GM12878 (cell line): Measurements from ENCODE around the gene ABCC4. TPM values are rescaled to one million over a fixed set of nuclear protein-coding genes. Genes with fewer than 3 reads are reported as not detected.
A peak's percentile ranks its signal among the peaks of the same experiment; 100 is the strongest.

Experiments
- ATAC-seq: fragments of 200-7000 bp; cut with Tn5 transposase; 3 replicates; pipeline ENCODE4 v1.9.1; 2020; ENCODE audit warnings: mild to moderate bottlenecking, moderate library complexity
- BruUV-seq: library from RNA; stranded (reverse); fragments of 400-500 nt; replicated peaks from 2 replicates; lab custom pipeline; 2021; lab: Mats Ljungman, UMichigan
- CTCF ChIA-PET: fragments of 300-600 bp; sonication (Branson Sonifier 250); formaldehyde crosslinking; extraction: SDS; loops from one replicate; lab custom pipeline; 2021; ENCODE audit warnings: inconsistent platforms; lab: Yijun Ruan, JAX
- POLR2A ChIA-PET: fragments of 350-600 bp; formaldehyde crosslinking; extraction: SDS; loops from one replicate; lab custom pipeline; 2021; ENCODE audit warnings: inconsistent platforms; lab: Charles Lee
- RAD21 ChIA-PET: fragments of 300-600 bp; sonication (Branson Sonifier 250); formaldehyde crosslinking; loops from one replicate; lab custom pipeline; 2023; ENCODE audit warnings: antibody characterized with exemption; ENCODE audit not compliant: unreplicated experiment; lab: Charles Lee
- SMC1A ChIA-PET: fragments of 300-600 bp; sonication (Branson Sonifier 250); formaldehyde crosslinking; loops from one replicate; lab custom pipeline; 2023; ENCODE audit not compliant: unreplicated experiment, uncharacterized antibody; lab: Charles Lee
- DNase-seq: peaks from one replicate; pipeline ENCODE4 v3.0.0-alpha.2; 2011; ENCODE audit warnings: low read depth, low spot score
- FAIRE-seq: peaks from 3 replicates; lab custom pipeline; 2011; peaks lifted over from hg19 to GRCh38; lab: Jason Lieb, UNC
- H2AFZ ChIP-seq: 2 replicates; pipeline ENCODE4 v1.6.0; 2011; ENCODE audit warnings: low read depth, low read length, control low read depth; ENCODE audit not compliant: control insufficient read depth
- H3K27ac ChIP-seq: 2 replicates; pipeline ENCODE4 v1.5.1; 2011; ENCODE audit warnings: control low read depth; ENCODE audit not compliant: control insufficient read depth, insufficient read depth
- H3K27me3 ChIP-seq, 2 experiments: replicated peaks in 1 of 2; 2 replicates each; pipeline versions ENCODE4 v1.6.0 to v1.6.1; 2011; ENCODE audit warnings: low read length in 1 of 2; ENCODE audit not compliant: control insufficient read depth in 2 of 2, insufficient read depth in 2 of 2
- H3K36me3 ChIP-seq, 2 experiments: 2 replicates each; pipeline ENCODE4 v1.5.1; 2011; ENCODE audit warnings: low read length in 1 of 2; ENCODE audit not compliant: control insufficient read depth in 2 of 2, insufficient read depth in 2 of 2
- H3K4me1 ChIP-seq: 2 replicates; pipeline ENCODE4 v1.6.1; 2011; ENCODE audit warnings: mild to moderate bottlenecking, low read length, moderate library complexity, mixed read lengths; ENCODE audit not compliant: control insufficient read depth, insufficient read depth
- H3K4me2 ChIP-seq: 2 replicates; pipeline ENCODE4 v1.6.0; 2011; ENCODE audit warnings: control low read depth; ENCODE audit not compliant: control insufficient read depth, insufficient read depth
- H3K4me3 ChIP-seq: fragments of 200-600 bp; sonication (generic); 2 replicates; pipeline ENCODE4 v1.5.1; 2016
- H3K79me2 ChIP-seq: 2 replicates; pipeline ENCODE4 v1.6.0; 2011; ENCODE audit warnings: low read length; ENCODE audit not compliant: control insufficient read depth, insufficient read depth
- H3K9ac ChIP-seq: 2 replicates; pipeline ENCODE4 v1.8.0; 2011; ENCODE audit warnings: low read length, control low read depth, mixed read lengths; ENCODE audit not compliant: control insufficient read depth, insufficient read depth
- H3K9me3 ChIP-seq: replicated peaks from 3 replicates; pipeline ENCODE4 v1.5.1; 2011; ENCODE audit warnings: mild to moderate bottlenecking, low read length; ENCODE audit not compliant: control insufficient read depth, insufficient read depth
- H4K20me1 ChIP-seq: 2 replicates; pipeline ENCODE4 v1.6.0; 2011; ENCODE audit not compliant: control insufficient read depth, insufficient read depth
- IRF4 ChIP-seq: IDR thresholded peaks from 2 replicates; pipeline ENCODE4 v1.6.1; 2011; ENCODE audit warnings: low read depth, low read length
- MEF2A ChIP-seq: IDR thresholded peaks from 2 replicates; pipeline ENCODE4 v1.6.1; 2011; ENCODE audit warnings: low read depth, mild to moderate bottlenecking, low read length, moderate library complexity; ENCODE audit not compliant: insufficient read depth
- MEF2B ChIP-seq: fragments of 450-650 bp; IDR thresholded peaks from 2 replicates; pipeline ENCODE4 v1.6.1; 2018; ENCODE audit warnings: mild to moderate bottlenecking, moderate library complexity; ENCODE audit not compliant: partially characterized antibody, poor library complexity, severe bottlenecking
- MTA2 ChIP-seq: fragments of 450-650 bp; IDR thresholded peaks from 2 replicates; pipeline ENCODE4 v1.6.1; 2016; ENCODE audit warnings: low read depth, mild to moderate bottlenecking, moderate library complexity
- MTA3 ChIP-seq: IDR thresholded peaks from 2 replicates; pipeline ENCODE4 v1.6.1; 2012; ENCODE audit warnings: low read length, inconsistent platforms, borderline replicate concordance
- NFIC ChIP-seq: IDR thresholded peaks from 2 replicates; pipeline ENCODE4 v1.6.1; 2012; ENCODE audit warnings: low read depth, mild to moderate bottlenecking, inconsistent platforms, low read length, moderate library complexity
- POU2F2 ChIP-seq: IDR thresholded peaks from 3 replicates; pipeline ENCODE4 v1.6.1; 2011; ENCODE audit warnings: low read depth, mild to moderate bottlenecking, low read length, borderline replicate concordance
- TBL1XR1 ChIP-seq: IDR thresholded peaks from 2 replicates; pipeline ENCODE4 v1.6.1; 2012; ENCODE audit warnings: low read depth, low read length, improper control_type of control experiment
- ZNF274 ChIP-seq: IDR thresholded peaks from one replicate; pipeline ENCODE4 v1.8.0; 2011; ENCODE audit not compliant: insufficient read length, insufficient read depth
- ZNF384 ChIP-seq: IDR thresholded peaks from 2 replicates; pipeline ENCODE4 v1.6.1; 2012; ENCODE audit warnings: low read depth, mild to moderate bottlenecking, low read length, improper control_type of control experiment, borderline replicate concordance
- ZZZ3 ChIP-seq: IDR thresholded peaks from 2 replicates; pipeline ENCODE4 v1.6.1; 2011; ENCODE audit warnings: low read depth; ENCODE audit not compliant: control insufficient read depth, insufficient read length
- WGBS: methylation state at CpG from one replicate; pipeline ENCODE4 v1.1.6; 2016; ENCODE audit warnings: low lambda C conversion rate; ENCODE audit not compliant: insufficient replicate concordance, insufficient coverage; ENCODE audit errors: missing lambda C conversion rate; 5-methylcytosine and 5-hydroxymethylcytosine counted together
- in situ Hi-C: fragments of 300-500 bp; cut with MboI; formaldehyde crosslinking; loops from 9 replicates; pipeline ENCODE4 v1.14.3; 2018; ENCODE audit warnings: mixed read lengths
- intact Hi-C: fragments of 100-400 bp; cut with micrococcal nuclease; formaldehyde crosslinking; loops from one replicate; pipeline ENCODE4 v1.14.2; 2022; ENCODE audit not compliant: unreplicated experiment
- polyA plus RNA-seq, 11 experiments: library from polyadenylated mRNA; depleted of rRNA in 4 of 11; unstranded in 6 of 11; stranded (reverse) in 5 of 11; fragments of >200 nt; fragmentation: Nextera tagmentation in 4 of 11; fragmentation: Illumina TruSeq in 1 of 11; extraction: Ambion mirVana in 4 of 11; extraction: Trizol in 1 of 11; gene quantifications; 1 replicate in 1 of 11; 2 replicates in 10 of 11; pipeline versions ENCODE4 v1.2.1 to v1.2.3, GENCODE V29; 2011 to 2016; ENCODE audit warnings: inconsistent platforms in 2 of 11, missing spikeins in 2 of 11, low read depth in 1 of 11
- total RNA-seq, 4 experiments: library from RNA; depleted of rRNA in 3 of 4; stranded (reverse); fragments of >200 nt in 3 of 4; fragmentation: Illumina TruSeq in 1 of 4; extraction: Trizol in 1 of 4; gene quantifications; 2 replicates each; pipeline versions ENCODE4 v1.2.1 to v1.2.3, GENCODE V29; 2013 to 2021
- TF ChIP-seq, protein P1 (sequence below): fragments of 450-650 bp; formaldehyde crosslinking; IDR thresholded peaks from 2 replicates; pipeline ENCODE4 v1.4.0; 2022; ENCODE audit warnings: mild to moderate bottlenecking, moderate library complexity

The ABCC4 gene
- total and polyA plus RNA-seq, 10 of the 15 experiments (the other 5 are each of a cell fraction or from before 2014, with no cell fraction given) = 7.2 to 44.4 (median 24.1) TPM

DNA sequence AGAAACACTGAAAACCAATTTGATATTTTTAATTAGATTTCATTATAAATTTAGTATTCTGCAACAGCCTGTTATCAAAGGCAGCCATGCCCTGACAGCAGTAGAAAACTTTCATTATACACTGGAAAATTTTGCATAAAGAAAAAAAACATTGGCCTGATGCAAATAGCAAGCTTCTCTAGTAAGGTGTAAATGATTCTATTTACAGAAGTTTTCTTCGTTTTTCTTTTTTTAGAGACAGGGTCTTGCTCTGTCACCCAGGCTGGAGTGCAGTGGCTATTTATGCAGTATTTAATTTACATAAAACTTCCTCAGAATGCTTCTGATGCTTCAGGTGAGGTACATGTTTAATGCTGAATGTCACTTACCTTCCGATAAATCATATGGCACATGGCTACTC is 67.0 kb downstream of the ABCC4 start:
- SMC1A ChIA-PET = interaction anchor here (0.6 to 3.0 kb wide), 9 partner anchors 8 to 286 kb away, joined by 3 to 21 read pairs (median 4); no protein-coding TSS in a partner anchor
- WGBS = 0% methylated on average over 2 of the region's 2 CpGs
- H3K27me3 ChIP-seq = no peaks in the 10 kb centered on the region
- H3K36me3 ChIP-seq = peaks cover 3 to 21% of the 10 kb centered on the region in 2 experiments; a peak in 3 of 4 replicates
- H3K79me2 ChIP-seq = peaks cover 24% of the 10 kb centered on the region
- H3K27ac ChIP-seq = peak overlapping the region; percentile 49; the same call in 1 of the 2 replicates
- H3K9me3 ChIP-seq = no peaks in the 10 kb centered on the region
- FAIRE-seq = peak; percentile 68
- peaks cover 29% of the 10 kb centered on the region for H3K4me1 ChIP-seq
- CTCF ChIA-PET = interaction anchor here (0.8 to 2.0 kb wide), 2 partner anchors 8 to 44 kb away, joined by 3 to 10 read pairs; no protein-coding TSS in a partner anchor
- H4K20me1 ChIP-seq = no peaks in the 10 kb centered on the region
- POLR2A ChIA-PET = interaction anchor here (1.2 kb wide), 1 partner anchor 64 kb away, joined by 3 read pairs; no protein-coding TSS in a partner anchor
- no peak overlapping the region for H2AFZ ChIP-seq
- peak overlapping the region; percentile 43; the same call in 1 of the 2 replicates for H3K4me3 ChIP-seq
- no TSS peak for BruUV-seq
- TF ChIP-seq TBL1XR1 = 0 out of 2 replicates have a peak, but pooled peaks have one; percentile 37
- TF ChIP-seq, protein P1, sequence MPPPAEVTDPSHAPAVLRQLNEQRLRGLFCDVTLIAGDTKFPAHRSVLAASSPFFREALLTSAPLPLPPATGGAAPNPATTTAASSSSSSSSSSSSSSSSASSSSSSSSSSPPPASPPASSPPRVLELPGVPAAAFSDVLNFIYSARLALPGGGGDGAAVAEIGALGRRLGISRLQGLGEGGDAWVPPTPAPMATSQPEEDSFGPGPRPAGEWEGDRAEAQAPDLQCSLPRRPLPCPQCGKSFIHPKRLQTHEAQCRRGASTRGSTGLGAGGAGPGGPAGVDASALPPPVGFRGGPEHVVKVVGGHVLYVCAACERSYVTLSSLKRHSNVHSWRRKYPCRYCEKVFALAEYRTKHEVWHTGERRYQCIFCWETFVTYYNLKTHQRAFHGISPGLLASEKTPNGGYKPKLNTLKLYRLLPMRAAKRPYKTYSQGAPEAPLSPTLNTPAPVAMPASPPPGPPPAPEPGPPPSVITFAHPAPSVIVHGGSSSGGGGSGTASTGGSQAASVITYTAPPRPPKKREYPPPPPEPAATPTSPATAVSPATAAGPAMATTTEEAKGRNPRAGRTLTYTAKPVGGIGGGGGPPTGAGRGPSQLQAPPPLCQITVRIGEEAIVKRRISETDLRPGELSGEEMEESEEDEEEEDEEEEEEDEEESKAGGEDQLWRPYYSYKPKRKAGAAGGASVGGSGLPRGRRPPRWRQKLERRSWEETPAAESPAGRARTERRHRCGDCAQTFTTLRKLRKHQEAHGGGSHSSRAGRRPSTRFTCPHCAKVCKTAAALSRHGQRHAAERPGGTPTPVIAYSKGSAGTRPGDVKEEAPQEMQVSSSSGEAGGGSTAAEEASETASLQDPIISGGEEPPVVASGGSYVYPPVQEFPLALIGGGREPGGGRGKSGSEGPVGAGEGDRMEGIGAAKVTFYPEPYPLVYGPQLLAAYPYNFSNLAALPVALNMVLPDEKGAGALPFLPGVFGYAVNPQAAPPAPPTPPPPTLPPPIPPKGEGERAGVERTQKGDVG (CRISPR knock-in tag) = no peak
- peak; percentile 43; the same call in 1 of the 2 replicates for TF ChIP-seq NFIC
- TF ChIP-seq ZNF274 = no peak
- peak; percentile 92 for TF ChIP-seq MEF2A
- peak; percentile 86 for TF ChIP-seq ZNF384
- TF ChIP-seq ZZZ3 = no peak
- TF ChIP-seq POU2F2 = peak; percentile 71; the same call in 2 of the 3 replicates
- TF ChIP-seq MEF2B = peak; percentile 74
- 0 out of 2 replicates have a peak, but pooled peaks have one; percentile 19 for TF ChIP-seq MTA2
- TF ChIP-seq MTA3 = no peak
- no peak for TF ChIP-seq IRF4
- TF ChIP-seq, all 136 proteins: peak for 7
- peak; percentile 68 for ATAC-seq
- Histone ChIP-seq H3K9ac (no peak overlapping the region), H3K4me2 (peak overlapping the region; percentile 65)
- in situ Hi-C loops = no loop called here
- RAD21 ChIA-PET = interaction anchor here (1.0 to 1.1 kb wide), 4 partner anchors 11 to 147 kb away, joined by 3 to 4 read pairs (median 4); no protein-coding TSS in a partner anchor
- DNase-seq = no peak
- intact Hi-C loops = no loop called here
